ENCODE results near the gene DDB1.

DNA sequence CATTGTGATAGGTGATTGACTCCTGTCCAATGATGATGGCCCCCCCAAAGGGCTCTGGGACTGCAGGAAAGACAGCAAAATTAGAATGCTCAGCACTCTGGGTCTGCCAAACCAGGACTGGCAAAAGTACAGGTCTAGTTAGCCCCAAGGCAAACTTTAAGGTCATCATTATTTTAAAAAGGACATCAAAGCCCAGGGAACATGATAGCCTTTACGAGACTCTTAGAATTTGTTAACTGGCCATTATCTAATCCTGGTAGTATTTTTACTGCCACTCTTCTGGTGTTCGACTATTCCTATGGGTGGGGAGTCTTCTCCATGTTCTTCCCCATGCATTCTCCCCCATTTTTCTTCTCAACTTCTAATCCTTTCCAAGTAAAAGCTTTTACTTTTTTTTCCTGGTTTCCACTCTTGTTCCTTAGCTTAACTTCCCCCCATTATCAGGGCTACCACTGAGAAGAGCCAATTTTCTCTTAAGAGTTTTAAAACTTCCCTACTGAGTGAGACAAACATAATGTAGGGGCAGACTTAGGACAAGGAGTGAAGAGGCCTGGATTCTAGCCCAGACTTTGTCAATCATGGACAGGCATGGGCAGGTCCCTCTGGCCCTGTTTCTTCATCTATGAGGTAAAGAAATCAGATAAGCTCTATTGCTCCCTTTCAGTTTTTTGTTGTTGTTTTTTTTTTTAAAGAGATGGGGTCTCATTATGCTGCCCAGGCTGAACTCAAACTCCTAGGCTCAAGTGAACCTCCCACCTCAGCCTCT lies 7.1 kb downstream of the DDB1 start:
- TF ChIP-seq, protein P1, sequence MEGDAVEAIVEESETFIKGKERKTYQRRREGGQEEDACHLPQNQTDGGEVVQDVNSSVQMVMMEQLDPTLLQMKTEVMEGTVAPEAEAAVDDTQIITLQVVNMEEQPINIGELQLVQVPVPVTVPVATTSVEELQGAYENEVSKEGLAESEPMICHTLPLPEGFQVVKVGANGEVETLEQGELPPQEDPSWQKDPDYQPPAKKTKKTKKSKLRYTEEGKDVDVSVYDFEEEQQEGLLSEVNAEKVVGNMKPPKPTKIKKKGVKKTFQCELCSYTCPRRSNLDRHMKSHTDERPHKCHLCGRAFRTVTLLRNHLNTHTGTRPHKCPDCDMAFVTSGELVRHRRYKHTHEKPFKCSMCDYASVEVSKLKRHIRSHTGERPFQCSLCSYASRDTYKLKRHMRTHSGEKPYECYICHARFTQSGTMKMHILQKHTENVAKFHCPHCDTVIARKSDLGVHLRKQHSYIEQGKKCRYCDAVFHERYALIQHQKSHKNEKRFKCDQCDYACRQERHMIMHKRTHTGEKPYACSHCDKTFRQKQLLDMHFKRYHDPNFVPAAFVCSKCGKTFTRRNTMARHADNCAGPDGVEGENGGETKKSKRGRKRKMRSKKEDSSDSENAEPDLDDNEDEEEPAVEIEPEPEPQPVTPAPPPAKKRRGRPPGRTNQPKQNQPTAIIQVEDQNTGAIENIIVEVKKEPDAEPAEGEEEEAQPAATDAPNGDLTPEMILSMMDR (IDR thresholded peaks at IDR 0.05 in 4 of 5, conservative IDR thresholded peaks at IDR 0.05 in 1 of 5): no peak
- no peak for TF ChIP-seq POLR2A (IDR thresholded peaks at IDR 0.05)

Data from gastrocnemius medialis (tissue), 4 donors.